ENCODE data around the gene COL5A1.
"Not testable (repeated sequence)": the region's sequence is repeated elsewhere in the genome, so short reads cannot be mapped to it uniquely, and the experiment has no call there.

The COL5A1 gene

GRCh38 chr9:134690946-134691694 is 49.5 kb downstream of the COL5A1 start:
- DNase-seq (ENCODE audit: low read depth in 2 of 2), result no peak

GRCh38 chr9:134691695-134692572 is 50.3 kb downstream of the COL5A1 start:
- no peak for DNase-seq (ENCODE audit: low read depth in 2 of 2)

- DNase-seq (ENCODE audit: low read depth in 2 of 2), result no peak
Observed at GRCh38 chr9:134692573-134692860, 50.9 kb downstream of the COL5A1 start.

- no peak for DNase-seq (ENCODE audit: low read depth in 2 of 2)
Observed at GRCh38 chr9:134693011-134693410, 51.4 kb downstream of the COL5A1 start.

- DNase-seq (ENCODE audit: low read depth in 2 of 2), result no peak
Observed at GRCh38 chr9:134693641-134694367, 52.2 kb downstream of the COL5A1 start.

GRCh38 chr9:134694368-134694665 is 52.7 kb downstream of the COL5A1 start:
- DNase-seq (ENCODE audit: low read depth in 2 of 2), result no peak

GRCh38 chr9:134694714-134695113 is 53.1 kb downstream of the COL5A1 start:
- DNase-seq (ENCODE audit: low read depth in 2 of 2), result no peak

GRCh38 chr9:134695144-134695543 is 53.5 kb downstream of the COL5A1 start:
- no peak for DNase-seq (ENCODE audit: low read depth in 2 of 2)

GRCh38 chr9:134696433-134696832 is 54.8 kb downstream of the COL5A1 start:
- no peak for DNase-seq (ENCODE audit: low read depth in 2 of 2)

- no peak for DNase-seq (ENCODE audit: low read depth in 2 of 2)
Observed at GRCh38 chr9:134698111-134698510, 56.5 kb downstream of the COL5A1 start.

GRCh38 chr9:134698587-134699342 is 57.2 kb downstream of the COL5A1 start:
- peak; percentile 12 to 57 for DNase-seq (ENCODE audit: low read depth in 2 of 2)

GRCh38 chr9:134699343-134699740 is 57.7 kb downstream of the COL5A1 start:
- no peak for DNase-seq (ENCODE audit: low read depth in 2 of 2)

- DNase-seq (ENCODE audit: low read depth in 2 of 2), result no peak
Observed at GRCh38 chr9:134700636-134701350, 59.2 kb downstream of the COL5A1 start.

GRCh38 chr9:134701581-134702259 is 60.1 kb downstream of the COL5A1 start:
- DNase-seq (ENCODE audit: low read depth in 2 of 2), result no peak

- no peak for DNase-seq (ENCODE audit: low read depth in 2 of 2)
Observed at GRCh38 chr9:134702291-134702690, 60.7 kb downstream of the COL5A1 start.

GRCh38 chr9:134703730-134704114 is 62.1 kb downstream of the COL5A1 start:
- not testable (repeated sequence) for DNase-seq (ENCODE audit: low read depth in 2 of 2)

GRCh38 chr9:134704498-134704897 is 62.9 kb downstream of the COL5A1 start:
- no peak for DNase-seq (ENCODE audit: low read depth in 2 of 2)

- DNase-seq (ENCODE audit: low read depth in 2 of 2), result no peak
Observed at GRCh38 chr9:134705786-134706185, 64.2 kb downstream of the COL5A1 start.

- DNase-seq (ENCODE audit: low read depth in 2 of 2), result no peak
Observed at GRCh38 chr9:134706522-134706921, 64.9 kb downstream of the COL5A1 start.

GRCh38 chr9:134707031-134707680 is 65.6 kb downstream of the COL5A1 start:
- no peak for DNase-seq (ENCODE audit: low read depth in 2 of 2)

Data from stimulated activated CD8-positive, alpha-beta memory T cell treated with anti-CD3 and anti-CD28 coated beads, Interleukin-2, amount 100 ng/mL, for 48 hours (primary cell).